Subcutaneous adipose tissue (tissue), 4 donors: Measurements from ENCODE around the gene OTOR. TPM values are rescaled to one million over a fixed set of nuclear protein-coding genes. Genes with fewer than 3 reads are reported as not detected.

ENCODE experiments used
- CTCF ChIP-seq: fragments of 450-650 bp; IDR thresholded peaks from one replicate; pipeline ENCODE4 v1.5.1; 2016; ENCODE audit warnings: low read depth, mild to moderate bottlenecking, control low read depth, antibody characterized with exemption, moderate library complexity
- total RNA-seq, 4 donors: library from RNA; depleted of rRNA; stranded (reverse); fragments of >200 nt; gene quantifications; one replicate each; pipeline ENCODE4 v1.1.0, GENCODE V29; 2016

Gene OTOR
- total RNA-seq, 4 donors from 2014 or later, result not detected

- no peak for TF ChIP-seq CTCF
These were observed 13.2 kb downstream of the OTOR start for GRCh38 chr20:16761305-16761829.

- no peak for TF ChIP-seq CTCF
These were observed 16.4 kb downstream of the OTOR start for GRCh38 chr20:16764560-16764959.

GRCh38 chr20:16771213-16771612 lies 23.1 kb downstream of the OTOR start:
- no peak for TF ChIP-seq CTCF

GRCh38 chr20:16775961-16776360 lies 27.8 kb downstream of the OTOR start:
- TF ChIP-seq CTCF, result no peak

GRCh38 chr20:16777126-16777525 lies 29.0 kb downstream of the OTOR start:
- TF ChIP-seq CTCF, result no peak

GRCh38 chr20:16778159-16778558 lies 30.0 kb downstream of the OTOR start:
- TF ChIP-seq CTCF, result no peak

GRCh38 chr20:16781496-16781895 lies 33.3 kb downstream of the OTOR start:
- no peak for TF ChIP-seq CTCF
